GM12878 (cell line): ENCODE results near the gene TXNRD1. TPM values are rescaled to one million over a fixed set of nuclear protein-coding genes. Genes with fewer than 3 reads are reported as not detected.

Source experiments
- ATAC-seq: fragments of 200-7000 bp; cut with Tn5 transposase; 3 replicates; pipeline ENCODE4 v1.9.1; 2020; ENCODE audit warnings: mild to moderate bottlenecking, moderate library complexity
- BruUV-seq: library from RNA; stranded (reverse); fragments of 400-500 nt; replicated peaks from 2 replicates; lab custom pipeline; 2021; lab: Mats Ljungman, UMichigan
- CTCF ChIA-PET: fragments of 300-600 bp; sonication (Branson Sonifier 250); formaldehyde crosslinking; extraction: SDS; loops from one replicate; lab custom pipeline; 2021; ENCODE audit warnings: inconsistent platforms; lab: Yijun Ruan, JAX
- POLR2A ChIA-PET: fragments of 350-600 bp; formaldehyde crosslinking; extraction: SDS; loops from one replicate; lab custom pipeline; 2021; ENCODE audit warnings: inconsistent platforms; lab: Charles Lee
- RAD21 ChIA-PET: fragments of 300-600 bp; sonication (Branson Sonifier 250); formaldehyde crosslinking; loops from one replicate; lab custom pipeline; 2023; ENCODE audit warnings: antibody characterized with exemption; ENCODE audit not compliant: unreplicated experiment; lab: Charles Lee
- SMC1A ChIA-PET: fragments of 300-600 bp; sonication (Branson Sonifier 250); formaldehyde crosslinking; loops from one replicate; lab custom pipeline; 2023; ENCODE audit not compliant: unreplicated experiment, uncharacterized antibody; lab: Charles Lee
- DNase-seq: peaks from one replicate; pipeline ENCODE4 v3.0.0-alpha.2; 2011; ENCODE audit warnings: low read depth, low spot score
- FAIRE-seq: peaks from 3 replicates; lab custom pipeline; 2011; peaks lifted over from hg19 to GRCh38; lab: Jason Lieb, UNC
- H2AFZ ChIP-seq: 2 replicates; pipeline ENCODE4 v1.6.0; 2011; ENCODE audit warnings: low read depth, low read length, control low read depth; ENCODE audit not compliant: control insufficient read depth
- H3K27ac ChIP-seq: 2 replicates; pipeline ENCODE4 v1.5.1; 2011; ENCODE audit warnings: control low read depth; ENCODE audit not compliant: control insufficient read depth, insufficient read depth
- H3K27me3 ChIP-seq, 2 experiments: replicated peaks in 1 of 2; 2 replicates each; pipeline versions ENCODE4 v1.6.0 to v1.6.1; 2011; ENCODE audit warnings: low read length in 1 of 2; ENCODE audit not compliant: control insufficient read depth in 2 of 2, insufficient read depth in 2 of 2
- H3K36me3 ChIP-seq, 2 experiments: 2 replicates each; pipeline ENCODE4 v1.5.1; 2011; ENCODE audit warnings: low read length in 1 of 2; ENCODE audit not compliant: control insufficient read depth in 2 of 2, insufficient read depth in 2 of 2
- H3K4me1 ChIP-seq: 2 replicates; pipeline ENCODE4 v1.6.1; 2011; ENCODE audit warnings: mild to moderate bottlenecking, low read length, moderate library complexity, mixed read lengths; ENCODE audit not compliant: control insufficient read depth, insufficient read depth
- H3K4me2 ChIP-seq: 2 replicates; pipeline ENCODE4 v1.6.0; 2011; ENCODE audit warnings: control low read depth; ENCODE audit not compliant: control insufficient read depth, insufficient read depth
- H3K4me3 ChIP-seq: fragments of 200-600 bp; sonication (generic); 2 replicates; pipeline ENCODE4 v1.5.1; 2016
- H3K79me2 ChIP-seq: 2 replicates; pipeline ENCODE4 v1.6.0; 2011; ENCODE audit warnings: low read length; ENCODE audit not compliant: control insufficient read depth, insufficient read depth
- H3K9ac ChIP-seq: 2 replicates; pipeline ENCODE4 v1.8.0; 2011; ENCODE audit warnings: low read length, control low read depth, mixed read lengths; ENCODE audit not compliant: control insufficient read depth, insufficient read depth
- H3K9me3 ChIP-seq: replicated peaks from 3 replicates; pipeline ENCODE4 v1.5.1; 2011; ENCODE audit warnings: mild to moderate bottlenecking, low read length; ENCODE audit not compliant: control insufficient read depth, insufficient read depth
- H4K20me1 ChIP-seq: 2 replicates; pipeline ENCODE4 v1.6.0; 2011; ENCODE audit not compliant: control insufficient read depth, insufficient read depth
- ATF3 ChIP-seq: IDR thresholded peaks from 2 replicates; pipeline ENCODE4 v1.6.1; 2011; ENCODE audit warnings: low read depth, mild to moderate bottlenecking, low read length, moderate library complexity, borderline replicate concordance; ENCODE audit errors: extremely low read depth
- BRCA1 ChIP-seq: IDR thresholded peaks from 2 replicates; pipeline ENCODE4 v1.6.1; 2011; ENCODE audit warnings: low read depth, low read length, improper control_type of control experiment
- GATAD2B ChIP-seq: fragments of 450-650 bp; conservative IDR thresholded peaks from 2 replicates; pipeline ENCODE4 v1.6.1; 2017; ENCODE audit warnings: low read depth, mild to moderate bottlenecking, moderate library complexity
- MXI1 ChIP-seq: fragments of 150-350 bp; IDR thresholded peaks from 2 replicates; pipeline ENCODE4 v1.6.1; 2011; ENCODE audit warnings: low read depth, mild to moderate bottlenecking, inconsistent platforms, low read length, improper control_type of control experiment
- SUZ12 ChIP-seq: fragments of 200-600 bp; sonication (generic); IDR thresholded peaks from one replicate; pipeline ENCODE4 v1.6.1; 2018; ENCODE audit warnings: antibody characterized with exemption, mild to moderate bottlenecking; ENCODE audit not compliant: unreplicated experiment
- TARDBP ChIP-seq: IDR thresholded peaks from 2 replicates; pipeline ENCODE4 v1.6.1; 2016; ENCODE audit warnings: borderline replicate concordance
- ZNF622 ChIP-seq: fragments of 450-650 bp; IDR thresholded peaks from 2 replicates; pipeline ENCODE4 v1.6.1; 2017; ENCODE audit warnings: mild to moderate bottlenecking, inconsistent platforms
- WGBS: methylation state at CpG from one replicate; pipeline ENCODE4 v1.1.6; 2016; ENCODE audit warnings: low lambda C conversion rate; ENCODE audit not compliant: insufficient replicate concordance, insufficient coverage; ENCODE audit errors: missing lambda C conversion rate; 5-methylcytosine and 5-hydroxymethylcytosine counted together
- in situ Hi-C: fragments of 300-500 bp; cut with MboI; formaldehyde crosslinking; loops from 9 replicates; pipeline ENCODE4 v1.14.3; 2018; ENCODE audit warnings: mixed read lengths
- intact Hi-C: fragments of 100-400 bp; cut with micrococcal nuclease; formaldehyde crosslinking; loops from one replicate; pipeline ENCODE4 v1.14.2; 2022; ENCODE audit not compliant: unreplicated experiment
- polyA plus RNA-seq, 11 experiments: library from polyadenylated mRNA; depleted of rRNA in 4 of 11; unstranded in 6 of 11; stranded (reverse) in 5 of 11; fragments of >200 nt; fragmentation: Nextera tagmentation in 4 of 11; fragmentation: Illumina TruSeq in 1 of 11; extraction: Ambion mirVana in 4 of 11; extraction: Trizol in 1 of 11; gene quantifications; 1 replicate in 1 of 11; 2 replicates in 10 of 11; pipeline versions ENCODE4 v1.2.1 to v1.2.3, GENCODE V29; 2011 to 2016; ENCODE audit warnings: inconsistent platforms in 2 of 11, missing spikeins in 2 of 11, low read depth in 1 of 11
- total RNA-seq, 4 experiments: library from RNA; depleted of rRNA in 3 of 4; stranded (reverse); fragments of >200 nt in 3 of 4; fragmentation: Illumina TruSeq in 1 of 4; extraction: Trizol in 1 of 4; gene quantifications; 2 replicates each; pipeline versions ENCODE4 v1.2.1 to v1.2.3, GENCODE V29; 2013 to 2021
- TF ChIP-seq, protein P1 (sequence below): fragments of 450-650 bp; formaldehyde crosslinking; IDR thresholded peaks from 2 replicates; pipeline ENCODE4 v1.4.0; 2022; ENCODE audit warnings: mild to moderate bottlenecking, moderate library complexity
- TF ChIP-seq, protein P2 (sequence below): fragments of 450-650 bp; IDR thresholded peaks from 2 replicates; pipeline ENCODE4 v1.6.1; 2016; ENCODE audit warnings: mild to moderate bottlenecking, moderate library complexity, borderline replicate concordance
- TF ChIP-seq, protein P3 (sequence below): fragments of 150-350 bp; IDR thresholded peaks from 2 replicates; pipeline ENCODE4 v1.6.1; 2016; ENCODE audit warnings: low read depth, low read length

The TXNRD1 gene
- total and polyA plus RNA-seq, 10 of the 15 experiments (the other 5 are each of a cell fraction or from before 2014, with no cell fraction given): 52.6 to 84.6 (median 67.8) TPM

- Histone ChIP-seq H3K9me3 (no peaks in the 10 kb centered on the region), H3K36me3 (peaks cover 7 to 27% of the 10 kb centered on the region in 2 experiments), H3K9ac (no peak overlapping the region), H3K79me2 (peaks cover 74% of the 10 kb centered on the region), H3K4me1 (no peaks in the 10 kb centered on the region; the same call in 1 of the 2 replicates), H4K20me1 (no peaks in the 10 kb centered on the region; the same call in 1 of the 2 replicates), H3K4me3 (no peak overlapping the region), H2AFZ (no peak overlapping the region), H3K4me2 (no peak overlapping the region), H3K27me3 (no peaks in the 10 kb centered on the region), H3K27ac (no peak overlapping the region)
- BruUV-seq: TSS peak; percentile 7
- DNase-seq: no peak
- ChIA-PET CTCF (interaction anchor here (1.6 kb wide), 2 partner anchors 9 to 77 kb away, joined by 3 to 5 read pairs; no protein-coding TSS in a partner anchor), SMC1A (interaction anchor here (8.1 kb wide), 1 partner anchor 16 kb away, joined by 58 read pairs; no protein-coding TSS in a partner anchor), POLR2A (interaction anchor here (0.5 to 2.1 kb wide), 3 partner anchors 9 to 12 kb away, joined by 5 to 8 read pairs (median 8); partner anchors contain the start of gene EID3), RAD21 (no interaction called here)
- 99% methylated on average over 8 of the region's 12 CpGs for WGBS
- in situ Hi-C loops: no loop called here
- no peak for ATAC-seq
- FAIRE-seq: no peak
- intact Hi-C loops: no loop called here
- no peak for TF ChIP-seq MXI1
- TF ChIP-seq, protein P1, sequence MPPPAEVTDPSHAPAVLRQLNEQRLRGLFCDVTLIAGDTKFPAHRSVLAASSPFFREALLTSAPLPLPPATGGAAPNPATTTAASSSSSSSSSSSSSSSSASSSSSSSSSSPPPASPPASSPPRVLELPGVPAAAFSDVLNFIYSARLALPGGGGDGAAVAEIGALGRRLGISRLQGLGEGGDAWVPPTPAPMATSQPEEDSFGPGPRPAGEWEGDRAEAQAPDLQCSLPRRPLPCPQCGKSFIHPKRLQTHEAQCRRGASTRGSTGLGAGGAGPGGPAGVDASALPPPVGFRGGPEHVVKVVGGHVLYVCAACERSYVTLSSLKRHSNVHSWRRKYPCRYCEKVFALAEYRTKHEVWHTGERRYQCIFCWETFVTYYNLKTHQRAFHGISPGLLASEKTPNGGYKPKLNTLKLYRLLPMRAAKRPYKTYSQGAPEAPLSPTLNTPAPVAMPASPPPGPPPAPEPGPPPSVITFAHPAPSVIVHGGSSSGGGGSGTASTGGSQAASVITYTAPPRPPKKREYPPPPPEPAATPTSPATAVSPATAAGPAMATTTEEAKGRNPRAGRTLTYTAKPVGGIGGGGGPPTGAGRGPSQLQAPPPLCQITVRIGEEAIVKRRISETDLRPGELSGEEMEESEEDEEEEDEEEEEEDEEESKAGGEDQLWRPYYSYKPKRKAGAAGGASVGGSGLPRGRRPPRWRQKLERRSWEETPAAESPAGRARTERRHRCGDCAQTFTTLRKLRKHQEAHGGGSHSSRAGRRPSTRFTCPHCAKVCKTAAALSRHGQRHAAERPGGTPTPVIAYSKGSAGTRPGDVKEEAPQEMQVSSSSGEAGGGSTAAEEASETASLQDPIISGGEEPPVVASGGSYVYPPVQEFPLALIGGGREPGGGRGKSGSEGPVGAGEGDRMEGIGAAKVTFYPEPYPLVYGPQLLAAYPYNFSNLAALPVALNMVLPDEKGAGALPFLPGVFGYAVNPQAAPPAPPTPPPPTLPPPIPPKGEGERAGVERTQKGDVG: no peak
- TF ChIP-seq SUZ12: no peak
- TF ChIP-seq ZNF622: no peak
- no peak for TF ChIP-seq GATAD2B
- TF ChIP-seq, protein P2, sequence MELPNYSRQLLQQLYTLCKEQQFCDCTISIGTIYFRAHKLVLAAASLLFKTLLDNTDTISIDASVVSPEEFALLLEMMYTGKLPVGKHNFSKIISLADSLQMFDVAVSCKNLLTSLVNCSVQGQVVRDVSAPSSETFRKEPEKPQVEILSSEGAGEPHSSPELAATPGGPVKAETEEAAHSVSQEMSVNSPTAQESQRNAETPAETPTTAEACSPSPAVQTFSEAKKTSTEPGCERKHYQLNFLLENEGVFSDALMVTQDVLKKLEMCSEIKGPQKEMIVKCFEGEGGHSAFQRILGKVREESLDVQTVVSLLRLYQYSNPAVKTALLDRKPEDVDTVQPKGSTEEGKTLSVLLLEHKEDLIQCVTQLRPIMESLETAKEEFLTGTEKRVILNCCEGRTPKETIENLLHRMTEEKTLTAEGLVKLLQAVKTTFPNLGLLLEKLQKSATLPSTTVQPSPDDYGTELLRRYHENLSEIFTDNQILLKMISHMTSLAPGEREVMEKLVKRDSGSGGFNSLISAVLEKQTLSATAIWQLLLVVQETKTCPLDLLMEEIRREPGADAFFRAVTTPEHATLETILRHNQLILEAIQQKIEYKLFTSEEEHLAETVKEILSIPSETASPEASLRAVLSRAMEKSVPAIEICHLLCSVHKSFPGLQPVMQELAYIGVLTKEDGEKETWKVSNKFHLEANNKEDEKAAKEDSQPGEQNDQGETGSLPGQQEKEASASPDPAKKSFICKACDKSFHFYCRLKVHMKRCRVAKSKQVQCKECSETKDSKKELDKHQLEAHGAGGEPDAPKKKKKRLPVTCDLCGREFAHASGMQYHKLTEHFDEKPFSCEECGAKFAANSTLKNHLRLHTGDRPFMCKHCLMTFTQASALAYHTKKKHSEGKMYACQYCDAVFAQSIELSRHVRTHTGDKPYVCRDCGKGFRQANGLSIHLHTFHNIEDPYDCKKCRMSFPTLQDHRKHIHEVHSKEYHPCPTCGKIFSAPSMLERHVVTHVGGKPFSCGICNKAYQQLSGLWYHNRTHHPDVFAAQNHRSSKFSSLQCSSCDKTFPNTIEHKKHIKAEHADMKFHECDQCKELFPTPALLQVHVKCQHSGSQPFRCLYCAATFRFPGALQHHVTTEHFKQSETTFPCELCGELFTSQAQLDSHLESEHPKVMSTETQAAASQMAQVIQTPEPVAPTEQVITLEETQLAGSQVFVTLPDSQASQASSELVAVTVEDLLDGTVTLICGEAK: no peak
- TF ChIP-seq ATF3: no peak
- no peak for TF ChIP-seq TARDBP
- no peak for TF ChIP-seq BRCA1
- TF ChIP-seq, protein P3, sequence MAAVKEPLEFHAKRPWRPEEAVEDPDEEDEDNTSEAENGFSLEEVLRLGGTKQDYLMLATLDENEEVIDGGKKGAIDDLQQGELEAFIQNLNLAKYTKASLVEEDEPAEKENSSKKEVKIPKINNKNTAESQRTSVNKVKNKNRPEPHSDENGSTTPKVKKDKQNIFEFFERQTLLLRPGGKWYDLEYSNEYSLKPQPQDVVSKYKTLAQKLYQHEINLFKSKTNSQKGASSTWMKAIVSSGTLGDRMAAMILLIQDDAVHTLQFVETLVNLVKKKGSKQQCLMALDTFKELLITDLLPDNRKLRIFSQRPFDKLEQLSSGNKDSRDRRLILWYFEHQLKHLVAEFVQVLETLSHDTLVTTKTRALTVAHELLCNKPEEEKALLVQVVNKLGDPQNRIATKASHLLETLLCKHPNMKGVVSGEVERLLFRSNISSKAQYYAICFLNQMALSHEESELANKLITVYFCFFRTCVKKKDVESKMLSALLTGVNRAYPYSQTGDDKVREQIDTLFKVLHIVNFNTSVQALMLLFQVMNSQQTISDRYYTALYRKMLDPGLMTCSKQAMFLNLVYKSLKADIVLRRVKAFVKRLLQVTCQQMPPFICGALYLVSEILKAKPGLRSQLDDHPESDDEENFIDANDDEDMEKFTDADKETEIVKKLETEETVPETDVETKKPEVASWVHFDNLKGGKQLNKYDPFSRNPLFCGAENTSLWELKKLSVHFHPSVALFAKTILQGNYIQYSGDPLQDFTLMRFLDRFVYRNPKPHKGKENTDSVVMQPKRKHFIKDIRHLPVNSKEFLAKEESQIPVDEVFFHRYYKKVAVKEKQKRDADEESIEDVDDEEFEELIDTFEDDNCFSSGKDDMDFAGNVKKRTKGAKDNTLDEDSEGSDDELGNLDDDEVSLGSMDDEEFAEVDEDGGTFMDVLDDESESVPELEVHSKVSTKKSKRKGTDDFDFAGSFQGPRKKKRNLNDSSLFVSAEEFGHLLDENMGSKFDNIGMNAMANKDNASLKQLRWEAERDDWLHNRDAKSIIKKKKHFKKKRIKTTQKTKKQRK: no peak
Observed at GRCh38 chr12:104292872-104293794, 77.6 kb downstream of the TXNRD1 start.
